IMR-90 (cell line): ENCODE results near the gene ZDHHC7. TPM values are rescaled to one million over a fixed set of nuclear protein-coding genes. Genes with fewer than 3 reads are reported as not detected.

Experiments used
- ATAC-seq: fragments of 200-7000 bp; cut with Tn5 transposase; 2 replicates; pipeline ENCODE4 v1.9.1; 2020; ENCODE audit warnings: low read depth, mild to moderate bottlenecking, moderate library complexity
- BruUV-seq: library from RNA; stranded (reverse); fragments of 400-500 nt; replicated peaks from 2 replicates; lab custom pipeline; 2021; lab: Mats Ljungman, UMichigan
- CTCF ChIA-PET: fragments of 300-600 bp; formaldehyde crosslinking; extraction: SDS; loops from one replicate; lab custom pipeline; 2021; ENCODE audit warnings: antibody characterized with exemption; lab: Yijun Ruan, JAX
- POLR2A ChIA-PET: fragments of 300-600 bp; sonication (Branson Sonifier 250); formaldehyde crosslinking; loops from one replicate; lab custom pipeline; 2022; ENCODE audit warnings: antibody characterized with exemption; ENCODE audit not compliant: unreplicated experiment; lab: Charles Lee
- DNase-seq: peaks from one replicate; pipeline ENCODE4 v3.0.0; 2013
- H2AFZ ChIP-seq: replicated peaks from 2 replicates; pipeline ENCODE3; 2013; ENCODE audit warnings: low read length, mild to moderate bottlenecking; ENCODE audit not compliant: poor library complexity
- H2AK5ac ChIP-seq: 2 replicates; pipeline ENCODE4 v1.6.1; 2013; ENCODE audit warnings: low read depth, low read length, inconsistent platforms
- H2AK9ac ChIP-seq: replicated peaks from 2 replicates; pipeline ENCODE3; 2013; ENCODE audit warnings: mild to moderate bottlenecking, low read depth, low read length, moderate library complexity; ENCODE audit not compliant: poor library complexity
- H2BK120ac ChIP-seq: 2 replicates; pipeline ENCODE4 v1.6.1; 2013; ENCODE audit warnings: low read depth, low read length, inconsistent platforms
- H2BK15ac ChIP-seq: 3 replicates; pipeline ENCODE4 v1.6.1; 2013; ENCODE audit warnings: low read depth, low read length, inconsistent platforms
- H2BK20ac ChIP-seq: 2 replicates; pipeline ENCODE4 v1.6.1; 2013; ENCODE audit warnings: low read depth, mild to moderate bottlenecking, inconsistent platforms, low read length, moderate library complexity
- H2BK5ac ChIP-seq: 2 replicates; pipeline ENCODE4 v1.6.1; 2013; ENCODE audit warnings: mild to moderate bottlenecking, low read depth, low read length, inconsistent platforms; ENCODE audit not compliant: poor library complexity, severe bottlenecking
- H3K14ac ChIP-seq: replicated peaks from 2 replicates; pipeline ENCODE4 v1.6.1; 2013; ENCODE audit warnings: low read depth, low read length, inconsistent platforms
- H3K18ac ChIP-seq: 2 replicates; pipeline ENCODE4 v1.6.1; 2013; ENCODE audit warnings: low read depth, low read length, control low read depth
- H3K23ac ChIP-seq: 2 replicates; pipeline ENCODE4 v1.6.1; 2013; ENCODE audit warnings: low read depth, low read length, inconsistent platforms
- H3K27ac ChIP-seq: 2 replicates; pipeline ENCODE4 v1.5.1; 2013; ENCODE audit warnings: mild to moderate bottlenecking, control low read depth, low read length; ENCODE audit not compliant: insufficient read depth
- H3K27me3 ChIP-seq: 2 replicates; pipeline ENCODE4 v1.6.1; 2013; ENCODE audit warnings: low read length; ENCODE audit not compliant: control insufficient read depth, insufficient read depth
- H3K36me3 ChIP-seq: 2 replicates; pipeline ENCODE4 v1.6.1; 2013; ENCODE audit warnings: low read length, mixed read lengths; ENCODE audit not compliant: control insufficient read depth, insufficient read depth
- H3K4ac ChIP-seq: 2 replicates; pipeline ENCODE4 v1.6.1; 2013; ENCODE audit warnings: low read depth, low read length, inconsistent platforms
- H3K4me1 ChIP-seq: 2 replicates; pipeline ENCODE4 v1.6.1; 2013; ENCODE audit warnings: low read length, mixed read lengths; ENCODE audit not compliant: control insufficient read depth, insufficient read depth
- H3K4me2 ChIP-seq: 2 replicates; pipeline ENCODE4 v1.6.1; 2013; ENCODE audit warnings: low read depth, mild to moderate bottlenecking, control low read depth, low read length, moderate library complexity
- H3K4me3 ChIP-seq: 2 replicates; pipeline ENCODE4 v1.5.1; 2013; ENCODE audit warnings: low read depth, mild to moderate bottlenecking, control low read depth, low read length, moderate library complexity; ENCODE audit not compliant: insufficient read depth
- H3K56ac ChIP-seq: 2 replicates; pipeline ENCODE4 v1.6.1; 2013; ENCODE audit warnings: low read length, inconsistent platforms; ENCODE audit not compliant: insufficient read depth; ENCODE audit errors: extremely low read depth
- H3K79me1 ChIP-seq, 2 experiments: 2 replicates each; pipeline ENCODE4 v1.6.1; 2013; ENCODE audit warnings: low read length in 2 of 2, inconsistent platforms in 1 of 2, low read depth in 1 of 2
- H3K9ac ChIP-seq: 2 replicates; pipeline ENCODE4 v1.6.1; 2013; ENCODE audit warnings: low read depth, low read length, control low read depth
- H3K9me1 ChIP-seq: 2 replicates; pipeline ENCODE4 v1.6.1; 2013; ENCODE audit warnings: low read length, inconsistent platforms; ENCODE audit not compliant: insufficient read depth
- H3K9me3 ChIP-seq: 2 replicates; pipeline ENCODE4 v1.6.1; 2013; ENCODE audit warnings: low read length; ENCODE audit not compliant: control insufficient read depth, insufficient read depth
- H4K20me1 ChIP-seq: 2 replicates; pipeline ENCODE4 v1.6.1; 2013; ENCODE audit warnings: low read length, inconsistent platforms; ENCODE audit not compliant: insufficient read depth
- H4K5ac ChIP-seq: 2 replicates; pipeline ENCODE4 v1.6.1; 2013; ENCODE audit warnings: mild to moderate bottlenecking, low read depth, low read length, control low read depth
- H4K8ac ChIP-seq, 2 experiments: 2 replicates each; pipeline ENCODE4 v1.6.1; 2013; ENCODE audit warnings: low read depth in 2 of 2, low read length in 2 of 2, control low read depth in 1 of 2, inconsistent platforms in 1 of 2
- H4K91ac ChIP-seq: 2 replicates; pipeline ENCODE4 v1.6.1; 2013; ENCODE audit warnings: low read depth, low read length, inconsistent platforms; ENCODE audit not compliant: insufficient read depth
- CTCF ChIP-seq: conservative IDR thresholded peaks from 2 replicates; pipeline ENCODE4 v1.5.1; 2012; ENCODE audit warnings: mild to moderate bottlenecking, low read depth, low read length, improper control_type of control experiment
- MAZ ChIP-seq: IDR thresholded peaks from 2 replicates; pipeline ENCODE4 v1.6.1; 2012; ENCODE audit warnings: low read depth, mild to moderate bottlenecking, low read length, improper control_type of control experiment, moderate library complexity, borderline replicate concordance
- RAD21 ChIP-seq: IDR thresholded peaks from 2 replicates; pipeline ENCODE4 v1.6.1; 2012; ENCODE audit warnings: low read length, improper control_type of control experiment
- SMC3 ChIP-seq: fragments of 150-350 bp; IDR thresholded peaks from 2 replicates; pipeline ENCODE4 v1.6.1; 2016; ENCODE audit warnings: low read depth, mild to moderate bottlenecking, antibody characterized with exemption, low read length, moderate library complexity
- WGBS, 2 experiments: methylation state at CpG; one replicate each; pipeline versions ENCODE4 v1.1.5 to v1.1.7; 2013; ENCODE audit warnings: missing lambda C conversion rate in 2 of 2; ENCODE audit not compliant: insufficient read length in 1 of 2; ENCODE audit errors: extremely low coverage in 2 of 2; 5-methylcytosine and 5-hydroxymethylcytosine counted together
- dilution Hi-C: fragments of 300-500 bp; cut with HindIII; formaldehyde crosslinking; loops from one replicate; pipeline ENCODE4 v1.14.3; 2018; ENCODE audit warnings: low sequenced_read_pairs; ENCODE audit not compliant: unreplicated experiment
- in situ Hi-C: fragments of 300-500 bp; cut with MboI; formaldehyde crosslinking; loops from 3 replicates; pipeline ENCODE4 v1.14.3; 2019; ENCODE audit warnings: low sequenced_read_pairs, inconsistent platforms, mixed read lengths
- intact Hi-C: fragments of 100-400 bp; cut with micrococcal nuclease; formaldehyde crosslinking; loops from 2 replicates; pipeline ENCODE4 v1.10.0; 2022
- polyA plus RNA-seq, 3 experiments: library from polyadenylated mRNA; depleted of rRNA; stranded (reverse); fragments of >200 nt; gene quantifications; 2 replicates each; pipeline ENCODE4 v1.2.3, GENCODE V29; 2012; ENCODE audit warnings: low replicate concordance in 1 of 3
- total RNA-seq: library from RNA; depleted of rRNA; stranded (reverse); fragments of >200 nt; gene quantifications from 2 replicates; pipeline ENCODE4 v1.2.3, GENCODE V29; 2012

Gene ZDHHC7
- total and polyA plus RNA-seq, 2 of the 4 experiments (the other 2 are of a cell fraction), result 80.1 to 97.1 TPM

GRCh38 chr16:84959045-84959576 lies 52.2 kb downstream of the ZDHHC7 start:
- Histone ChIP-seq H2BK120ac (no peak overlapping the region), H2AK9ac (no peak overlapping the region), H2AK5ac (no peak overlapping the region), H2BK20ac (no peak overlapping the region), H3K36me3 (no peaks in the 10 kb centered on the region), H2BK15ac (no peak overlapping the region), H3K4me2 (no peak overlapping the region), H3K14ac (no peak overlapping the region), H3K9me1 (no peaks in the 10 kb centered on the region), H3K27ac (no peak overlapping the region), H4K91ac (no peak overlapping the region), H3K27me3 (peaks cover 9% of the 10 kb centered on the region; the same call in 1 of the 2 replicates), H3K9ac (no peak overlapping the region), H3K4me1 (no peaks in the 10 kb centered on the region), H3K79me1 (no peaks in the 10 kb centered on the region), H4K5ac (no peak overlapping the region), H3K18ac (no peak overlapping the region), H4K20me1 (no peaks in the 10 kb centered on the region; the same call in 1 of the 2 replicates), H2AFZ (no peak overlapping the region), H3K4ac (no peak overlapping the region), H3K56ac (no peak overlapping the region), H3K9me3 (no peaks in the 10 kb centered on the region), H3K4me3 (no peak overlapping the region), H3K23ac (no peak overlapping the region), H4K8ac (no peak overlapping the region), H2BK5ac (no peak overlapping the region)
- dilution Hi-C loops (no loop called here), intact Hi-C loops (no loop called here), in situ Hi-C loops (loop anchor here (25.0 kb wide), 1 partner anchor 322 kb away; the partner anchor contains the start of gene KLHL36)
- no TSS peak for BruUV-seq
- DNase-seq, result no peak
- POLR2A ChIA-PET, result no interaction called here
- ATAC-seq, result no peak
- peak; percentile 43 for TF ChIP-seq CTCF
- TF ChIP-seq SMC3, result 0 out of 2 replicates have a peak, but pooled peaks have one; percentile 8
- no peak for TF ChIP-seq MAZ
- TF ChIP-seq RAD21, result peak; percentile 24; the same call in 1 of the 2 replicates
- CTCF ChIA-PET, result no interaction called here
- whole genome bisulfite sequencing, 2 experiments, result 84% methylated on average over 6 of the region's 13 CpGs; no CpG with 5 or more reads in 1 of the 2 experiments
